ENCODE results near the gene GZMH.
"Not testable (repeated sequence)": the region's sequence is repeated elsewhere in the genome, so short reads cannot be mapped to it uniquely, and the experiment has no call there.

GZMH gene

DNA sequence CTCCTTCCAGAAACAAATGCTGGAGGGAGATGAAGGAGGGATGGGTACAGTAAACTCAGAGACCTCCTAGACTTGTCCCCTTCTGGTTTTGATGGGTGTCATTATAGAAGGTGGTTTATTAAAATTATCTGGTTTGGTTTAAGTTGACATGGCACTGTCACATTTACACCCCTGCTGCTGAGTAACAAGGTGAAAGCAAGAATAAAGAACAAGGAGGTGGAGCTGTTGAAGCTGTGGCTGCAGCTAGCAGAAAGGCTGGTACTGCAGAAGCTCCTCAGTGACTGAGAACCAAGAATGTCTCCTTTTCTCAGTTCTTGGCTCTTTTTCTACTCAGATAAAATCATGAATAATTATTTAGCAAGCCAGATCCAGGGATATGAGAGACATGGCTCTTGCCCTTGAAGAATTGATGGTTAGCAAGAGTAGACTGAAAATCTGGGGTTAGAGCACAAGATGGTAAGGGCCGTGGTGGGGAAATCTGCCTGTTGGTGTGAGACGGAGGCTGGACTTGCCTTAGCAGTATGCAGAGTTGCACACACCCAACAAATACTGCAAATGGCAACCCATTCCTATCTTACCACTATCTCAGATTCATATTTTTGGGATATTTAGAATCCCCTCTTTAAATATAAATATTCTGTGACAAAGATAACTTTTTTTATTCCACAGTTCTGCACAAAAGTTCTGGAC lies at the start of gene GZMH:
Gene GZMH, minus strand, starts transcription at position 31 of the 690 bp plus-strand sequence. CDS start 72 bp downstream, outside the sequence.
- DNase-seq (ENCODE audit: low spot score) (no peak), FAIRE-seq (no peak)

DNA sequence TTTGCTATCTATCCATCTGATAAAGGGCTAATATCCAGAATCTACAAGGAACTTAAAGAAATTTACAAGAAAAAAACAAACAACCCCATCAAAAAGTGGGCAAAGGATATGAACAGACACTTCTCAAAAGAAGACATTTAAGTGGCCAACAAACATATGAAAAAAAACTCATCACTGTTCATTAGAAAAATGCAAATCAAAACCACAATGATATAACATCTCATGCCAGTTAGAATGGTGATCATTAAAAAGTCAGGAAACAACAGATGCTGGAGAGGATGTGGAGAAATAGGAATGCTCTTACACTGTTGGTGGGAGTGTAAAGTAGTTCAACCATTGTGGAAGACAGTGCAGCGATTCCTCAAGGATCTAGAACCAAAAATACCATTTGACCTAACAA lies 38.9 kb upstream of the GZMH start:
- not testable (repeated sequence) for DNase-seq (ENCODE audit: low spot score); FAIRE-seq

- FAIRE-seq, result no peak
- DNase-seq (ENCODE audit: low spot score), result no peak
Observed at GRCh38 chr14:24639905-24640304, 30.4 kb upstream of the GZMH start.

- DNase-seq (ENCODE audit: low spot score) (no peak), FAIRE-seq (no peak)
Observed at GRCh38 chr14:24639270-24639669, 29.8 kb upstream of the GZMH start.

DNA sequence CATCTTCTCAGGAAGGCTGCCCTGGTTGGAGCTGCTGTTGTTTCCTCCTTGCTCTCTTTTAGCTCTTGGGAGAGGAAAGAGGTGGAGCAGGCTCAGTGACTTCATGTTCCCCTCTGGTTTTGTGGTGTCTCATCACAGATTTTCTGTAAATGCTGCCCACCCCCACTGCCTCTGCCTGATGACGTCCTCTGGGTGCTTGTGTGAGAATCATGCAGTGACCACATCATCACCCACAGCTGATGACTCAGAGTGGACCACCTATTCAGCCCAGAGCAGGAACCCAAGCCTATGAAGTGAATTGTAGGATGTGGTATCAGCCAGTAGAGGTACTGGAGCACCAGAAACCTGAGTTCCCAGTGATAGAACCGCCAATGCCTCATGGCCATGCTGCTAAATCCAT lies 24.7 kb upstream of the GZMH start, which contains the start of gene GZMB:
Gene GZMB, minus strand, starts transcription at position 33 of the 400 bp plus-strand sequence. Its CDS starts 30 bp downstream, at position 3.
- peak; percentile 27 for FAIRE-seq

DNA sequence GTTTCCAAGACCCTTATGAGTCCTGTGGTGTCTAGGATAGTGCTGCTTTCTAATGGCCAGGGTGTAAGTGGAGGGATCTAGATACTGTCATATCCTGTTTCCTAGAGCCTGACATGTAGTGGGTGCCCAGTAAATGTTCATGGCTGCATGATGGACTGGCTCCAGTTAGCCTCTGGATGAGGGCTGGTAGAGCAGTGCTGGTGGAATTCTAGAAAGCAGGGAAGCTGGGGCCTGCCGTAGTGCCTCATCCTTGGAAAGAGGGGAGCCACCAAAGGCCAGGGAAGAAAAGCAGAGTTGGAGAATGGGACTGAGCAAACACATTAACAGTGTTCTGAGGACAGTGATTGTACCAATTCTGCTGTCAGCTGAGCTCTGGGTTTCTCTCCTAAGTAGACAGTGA lies 23.9 kb upstream of the GZMH start:
- FAIRE-seq, result no peak
- DNase-seq (ENCODE audit: low spot score), result no peak

More for the DNA sequence above, 24.7 kb upstream of the GZMH start, which contains the start of gene GZMB:
- DNase-seq (ENCODE audit: low spot score), result no peak

DNA sequence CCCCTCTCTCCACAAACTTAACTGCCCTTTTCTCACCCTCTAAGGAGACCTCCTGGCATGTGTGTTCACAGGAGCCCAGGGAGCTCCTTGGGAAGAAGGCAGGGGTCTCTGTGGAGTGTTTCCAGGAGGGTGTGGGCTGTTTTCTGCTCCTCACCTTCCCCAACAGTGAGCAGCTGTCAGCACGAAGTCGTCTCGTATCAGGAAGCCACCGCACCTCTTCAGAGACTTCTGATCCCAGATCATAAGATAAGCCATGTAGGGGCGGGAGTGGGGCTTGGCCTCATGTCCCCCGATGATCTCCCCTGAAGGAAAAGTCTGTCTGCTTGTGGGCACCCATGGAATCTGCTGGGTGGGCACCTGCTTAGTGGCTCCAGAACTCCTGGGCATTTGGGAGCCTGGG lies 23.3 kb upstream of the GZMH start:
- no peak for DNase-seq (ENCODE audit: low spot score)
- FAIRE-seq, result no peak

GRCh38 chr14:24632336-24632735 lies 22.9 kb upstream of the GZMH start:
- FAIRE-seq (no peak), DNase-seq (ENCODE audit: low spot score) (no peak)

- no peak for FAIRE-seq
- no peak for DNase-seq (ENCODE audit: low spot score)
Observed at GRCh38 chr14:24631749-24632335, 22.4 kb upstream of the GZMH start.

GRCh38 chr14:24630872-24631477 lies 21.5 kb upstream of the GZMH start:
- no peak for DNase-seq (ENCODE audit: low spot score)

GRCh38 chr14:24630087-24630871 lies 20.8 kb upstream of the GZMH start:
- FAIRE-seq (no peak), DNase-seq (ENCODE audit: low spot score) (no peak)

More at GRCh38 chr14:24630872-24631477, 21.5 kb upstream of the GZMH start:
- no peak for FAIRE-seq

DNA sequence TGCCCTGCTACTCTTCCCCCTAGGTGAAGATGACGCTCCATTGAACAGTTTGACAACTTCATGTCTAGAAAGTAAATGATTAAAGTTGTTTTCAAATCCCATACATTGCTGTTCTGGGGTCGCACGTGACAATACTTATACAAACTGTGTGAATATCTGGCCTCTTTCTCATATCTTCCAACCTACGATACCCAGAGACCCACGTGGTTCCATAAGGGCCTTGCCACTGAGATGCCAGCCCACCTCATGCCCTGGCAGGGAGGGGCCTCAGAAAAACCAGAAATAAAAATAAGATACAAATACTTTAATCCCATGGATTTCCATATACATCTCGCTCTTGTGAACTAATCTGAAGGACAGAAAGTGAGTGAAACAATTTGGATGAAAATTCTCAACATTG lies 20.0 kb upstream of the GZMH start:
- DNase-seq (ENCODE audit: low spot score), result no peak
- FAIRE-seq, result no peak

DNA sequence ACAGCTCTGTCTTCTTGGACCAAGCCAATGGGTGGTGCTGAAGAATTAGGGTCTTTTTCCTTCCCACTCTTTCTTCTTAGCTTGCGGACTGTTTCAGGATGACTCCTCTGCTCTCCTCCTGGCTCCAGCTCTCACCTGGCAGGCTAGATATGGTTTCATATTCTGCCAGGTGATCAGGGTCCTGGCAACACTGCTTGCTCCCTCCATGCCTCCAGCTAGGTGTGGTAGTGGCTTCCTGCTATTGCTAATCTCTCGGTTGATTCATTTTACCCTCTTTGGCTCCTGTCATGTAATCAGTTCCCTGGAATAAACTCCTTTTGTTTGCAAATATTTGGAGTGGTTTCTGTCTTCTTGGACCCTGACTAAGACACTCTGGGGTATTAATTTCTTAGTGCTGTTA lies 4.3 kb upstream of the GZMH start:
- DNase-seq (ENCODE audit: low spot score), result no peak

GRCh38 chr14:24613241-24613640 lies 3.8 kb upstream of the GZMH start:
- FAIRE-seq (no peak), DNase-seq (ENCODE audit: low spot score) (no peak)

More for the DNA sequence above, 4.3 kb upstream of the GZMH start:
- no peak for FAIRE-seq

- no peak for FAIRE-seq
- DNase-seq (ENCODE audit: low spot score), result no peak
Observed at GRCh38 chr14:24612196-24612595, 2.7 kb upstream of the GZMH start.

DNA sequence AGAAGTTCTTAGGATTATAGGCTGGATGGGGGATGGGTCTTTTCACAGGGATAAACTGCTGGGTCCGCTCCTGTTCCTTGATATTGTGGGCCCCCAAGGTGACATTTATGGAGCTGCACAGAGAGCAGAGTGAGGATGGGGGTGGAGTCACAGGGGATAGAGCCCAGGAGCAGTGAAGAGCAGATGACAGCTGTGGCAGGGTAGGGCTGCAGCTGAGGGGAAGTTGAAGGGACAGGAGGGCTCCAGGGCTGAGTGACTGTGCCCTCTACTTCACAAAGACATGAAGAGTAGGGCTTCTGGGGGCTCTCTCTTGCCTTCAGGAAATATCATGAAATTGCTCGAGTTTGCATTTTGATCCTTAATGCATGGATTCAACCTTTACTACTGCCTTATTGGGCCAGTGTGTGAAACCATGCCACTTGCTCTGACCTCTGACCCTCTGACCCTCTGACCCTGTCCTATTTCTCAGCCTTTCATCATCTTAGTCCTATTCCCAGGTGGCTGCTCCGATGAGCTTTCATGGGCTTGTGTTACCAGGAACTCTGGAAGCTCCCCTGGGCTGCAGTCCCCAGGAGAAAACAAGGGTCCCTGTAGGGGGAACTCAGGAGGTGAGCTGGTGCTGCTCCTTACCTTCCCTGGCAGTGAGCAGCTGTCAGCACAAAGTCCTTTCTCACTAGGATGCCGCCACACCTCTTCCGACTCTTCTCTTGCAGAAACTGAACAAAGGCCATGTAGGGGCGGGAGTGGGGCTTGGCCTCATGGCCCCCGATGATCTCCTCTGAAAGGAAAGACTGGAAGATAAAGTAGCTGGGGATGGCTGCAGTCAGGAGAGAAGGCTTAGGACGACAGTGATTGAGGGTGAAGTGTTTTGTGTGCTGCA lies 1.6 kb downstream of the GZMH start:
- DNase-seq (ENCODE audit: low spot score), result no peak
- FAIRE-seq, result no peak

DNA sequence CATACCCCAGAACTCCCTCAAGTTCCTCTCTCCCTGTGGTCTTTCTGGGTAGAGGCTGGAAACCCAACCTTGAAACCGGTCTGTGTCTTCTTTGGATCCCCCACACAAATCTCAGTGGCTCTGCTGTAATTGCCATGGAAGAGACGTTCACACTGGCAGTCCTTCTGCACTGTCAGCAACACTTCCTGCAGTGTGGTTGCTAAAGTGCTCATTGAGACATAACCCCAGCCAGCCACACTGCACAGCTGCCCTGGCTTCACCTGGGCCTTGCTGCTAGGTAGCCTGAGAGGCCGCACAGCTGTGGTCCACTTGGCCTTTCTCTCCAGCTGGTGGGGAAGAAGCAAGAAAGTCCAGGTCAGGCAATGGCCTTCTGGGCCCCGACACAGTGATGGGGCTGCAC lies 2.4 kb downstream of the GZMH start:
- FAIRE-seq (no peak), DNase-seq (ENCODE audit: low spot score) (no peak)

- FAIRE-seq, result no peak
- no peak for DNase-seq (ENCODE audit: low spot score)
Observed at GRCh38 chr14:24606297-24606696, 3.2 kb downstream of the GZMH start.

DNA sequence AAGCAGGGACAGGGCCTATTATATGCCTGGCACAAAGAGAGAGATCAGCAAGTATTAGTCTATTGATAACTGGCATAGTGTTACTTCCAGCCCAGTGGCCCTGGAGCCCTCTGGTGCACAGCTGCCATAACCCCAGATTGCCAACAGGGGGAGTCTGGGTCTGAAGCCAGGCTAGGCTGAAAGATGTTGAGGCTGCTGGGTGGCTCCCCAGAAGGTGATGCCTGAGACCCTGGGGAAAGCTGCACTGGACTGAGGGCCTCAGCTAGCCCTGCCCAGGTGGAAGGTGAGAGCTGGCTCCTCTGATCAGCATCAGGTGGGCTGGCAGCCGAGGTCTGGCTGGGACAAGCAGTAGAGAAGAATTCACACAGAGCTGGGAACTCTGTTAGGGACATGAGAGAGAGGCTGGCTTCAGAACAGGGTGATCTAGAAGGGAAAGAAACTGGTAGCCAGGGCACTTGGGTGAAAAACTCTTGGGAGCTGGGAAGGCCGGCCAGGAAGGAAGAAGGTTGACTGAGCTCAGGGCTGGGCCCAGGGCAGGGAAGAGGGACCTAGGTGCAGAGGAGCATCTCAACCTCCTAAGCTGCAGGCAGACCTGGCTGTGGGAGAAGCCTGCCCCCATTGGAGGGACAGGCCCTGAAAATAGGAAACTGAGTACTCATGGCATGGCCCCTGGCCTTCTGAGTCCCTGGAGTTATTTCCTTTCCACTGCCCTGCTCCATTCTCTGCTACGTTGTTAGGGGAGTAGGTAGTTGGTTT lies 3.9 kb downstream of the GZMH start:
- FAIRE-seq (no peak), DNase-seq (ENCODE audit: low spot score) (peak; percentile 36)

DNA sequence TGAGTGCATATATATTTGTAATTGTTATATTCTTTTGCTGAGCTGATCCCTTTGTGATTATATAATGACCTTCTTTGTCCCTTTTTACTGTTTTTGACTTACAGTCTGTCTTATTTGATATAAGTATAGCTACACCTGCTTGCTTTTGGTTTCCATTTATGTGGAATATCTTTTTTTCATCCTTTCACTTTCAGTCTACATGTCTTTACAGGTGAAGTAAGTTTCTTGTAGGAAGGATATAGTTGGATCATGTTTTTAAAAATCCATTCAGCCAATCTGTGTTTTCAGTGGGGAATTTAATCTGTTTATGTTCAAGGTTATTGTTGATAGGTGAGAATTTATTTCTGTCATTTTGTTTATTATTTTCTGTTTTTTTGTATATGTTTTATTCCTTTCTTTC lies 12.1 kb downstream of the GZMH start:
- no peak for FAIRE-seq

More for the DNA sequence above, 12.1 kb downstream of the GZMH start:
- no peak for DNase-seq (ENCODE audit: low spot score)

Measured in urothelium cell line (cell line).